Lower leg skin (tissue), 4 donors: ENCODE measurements around the gene SLC38A10. TPM values are rescaled to one million over a fixed set of nuclear protein-coding genes. Genes with fewer than 3 reads are reported as not detected.

Experiments
- DNase-seq, 2 donors: peaks; one replicate each; pipeline ENCODE4 v3.0.0-alpha.2; 2019; ENCODE audit warnings: low spot score in 2 of 2
- H3K4me3 ChIP-seq: fragments of 200-600 bp; sonication (generic); 2 replicates; pipeline ENCODE4 v1.5.1; 2017; ENCODE audit warnings: mild to moderate bottlenecking, low read depth; ENCODE audit not compliant: poor library complexity, severe bottlenecking
- CTCF ChIP-seq, 3 donors: fragments of 450-650 bp; IDR thresholded peaks; one replicate each; pipeline ENCODE4 v1.5.1; 2016; ENCODE audit warnings: antibody characterized with exemption in 3 of 3, mild to moderate bottlenecking in 3 of 3, moderate library complexity in 2 of 3
- POLR2A ChIP-seq, 2 donors: fragments of 450-650 bp; IDR thresholded peaks; one replicate each; pipeline ENCODE4 v1.6.1; 2016 to 2017; ENCODE audit warnings: antibody characterized with exemption in 2 of 2, mild to moderate bottlenecking in 1 of 2, moderate library complexity in 1 of 2
- WGBS, 2 donors: methylation state at CpG; one replicate each; pipeline ENCODE4 v1.1.5; 2018; 5-methylcytosine and 5-hydroxymethylcytosine counted together
- intact Hi-C: fragments of 100-400 bp; cut with DNase I; formaldehyde crosslinking; loops from one replicate; pipeline ENCODE4 v1.15.0; 2023; ENCODE audit warnings: low total_unique reads
- total RNA-seq, 4 donors: library from RNA; depleted of rRNA; stranded (reverse); fragments of >200 nt; gene quantifications; one replicate each; pipeline ENCODE4 v1.1.0, GENCODE V29; 2016

Gene SLC38A10
- total RNA-seq, 4 donors from 2014 or later: 47.5 to 100 (median 73.3) TPM

- no peak overlapping the region for H3K4me3 ChIP-seq
- DNase-seq: no peak
- TF ChIP-seq POLR2A (IDR thresholded peaks at IDR 0.05) (no peak), CTCF (IDR thresholded peaks at IDR 0.05) (no peak)
- WGBS, 2 donors: 60 to 81% methylated on average over 6 to 21 of the region's 23 CpGs
- intact Hi-C loops: no loop called here
Observed at GRCh38 chr17:81329927-81330883, 35.1 kb upstream of the SLC38A10 start.

GRCh38 chr17:81328978-81329926, 34.1 kb upstream of the SLC38A10 start:
- intact Hi-C loops: no loop called here
- no peak overlapping the region for H3K4me3 ChIP-seq
- DNase-seq: peak; percentile 88 to 98
- TF ChIP-seq CTCF (IDR thresholded peaks at IDR 0.05) (no peak), POLR2A (IDR thresholded peaks at IDR 0.05) (no peak)
- WGBS, 2 donors: 34 to 37% methylated on average over 15 of the region's 28 CpGs

- WGBS, 2 donors: 60 to 65% methylated on average over 10 to 14 of the region's 14 CpGs
- TF ChIP-seq CTCF (IDR thresholded peaks at IDR 0.05) (no peak), POLR2A (IDR thresholded peaks at IDR 0.05) (no peak)
- DNase-seq: no peak
- intact Hi-C loops: no loop called here
- H3K4me3 ChIP-seq: no peak overlapping the region
Observed at GRCh38 chr17:81328489-81328888, 33.4 kb upstream of the SLC38A10 start.

GRCh38 chr17:81325714-81326358, 30.7 kb upstream of the SLC38A10 start:
- no peak overlapping the region for H3K4me3 ChIP-seq
- 78 to 87% methylated on average over 13 to 14 of the region's 14 CpGs for WGBS, 2 donors
- DNase-seq: no peak
- intact Hi-C loops: no loop called here
- TF ChIP-seq CTCF (IDR thresholded peaks at IDR 0.05) (no peak), POLR2A (IDR thresholded peaks at IDR 0.05) (no peak)
